Measurements from ENCODE around the gene AQP4. TPM values are rescaled to one million over a fixed set of nuclear protein-coding genes. Genes with fewer than 3 reads are reported as not detected.
A peak's percentile ranks its signal among the peaks of the same experiment; 100 is the strongest.

AQP4 gene
- total RNA-seq, 1 donor from 2014 or later: 345 TPM

DNA sequence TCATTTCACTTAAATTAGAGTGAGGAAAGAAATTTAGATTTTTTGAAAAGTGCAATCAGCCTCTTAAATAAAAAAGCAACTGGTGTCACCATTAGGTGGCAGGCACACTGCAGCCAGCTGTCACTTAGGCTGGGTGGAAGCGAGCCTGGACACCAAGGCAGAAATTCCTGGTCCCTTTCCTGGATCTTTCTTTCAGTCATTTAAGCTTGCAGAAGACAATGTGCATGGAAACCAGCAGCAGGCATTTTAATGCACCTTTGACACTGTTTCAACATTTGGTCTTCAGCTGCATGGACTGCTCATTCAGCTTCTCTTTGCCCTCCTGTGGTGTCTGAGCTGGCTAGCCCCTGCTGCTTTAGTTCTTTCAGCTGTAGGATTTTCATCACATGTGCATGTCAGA is 61.0 kb downstream of the AQP4 start:
- no peak for DNase-seq
- no peaks in the 10 kb centered on the region for H3K4me1 ChIP-seq
- H3K4me3 ChIP-seq: no peak overlapping the region
- no peak overlapping the region for H3K27ac ChIP-seq
- TF ChIP-seq, protein P1, sequence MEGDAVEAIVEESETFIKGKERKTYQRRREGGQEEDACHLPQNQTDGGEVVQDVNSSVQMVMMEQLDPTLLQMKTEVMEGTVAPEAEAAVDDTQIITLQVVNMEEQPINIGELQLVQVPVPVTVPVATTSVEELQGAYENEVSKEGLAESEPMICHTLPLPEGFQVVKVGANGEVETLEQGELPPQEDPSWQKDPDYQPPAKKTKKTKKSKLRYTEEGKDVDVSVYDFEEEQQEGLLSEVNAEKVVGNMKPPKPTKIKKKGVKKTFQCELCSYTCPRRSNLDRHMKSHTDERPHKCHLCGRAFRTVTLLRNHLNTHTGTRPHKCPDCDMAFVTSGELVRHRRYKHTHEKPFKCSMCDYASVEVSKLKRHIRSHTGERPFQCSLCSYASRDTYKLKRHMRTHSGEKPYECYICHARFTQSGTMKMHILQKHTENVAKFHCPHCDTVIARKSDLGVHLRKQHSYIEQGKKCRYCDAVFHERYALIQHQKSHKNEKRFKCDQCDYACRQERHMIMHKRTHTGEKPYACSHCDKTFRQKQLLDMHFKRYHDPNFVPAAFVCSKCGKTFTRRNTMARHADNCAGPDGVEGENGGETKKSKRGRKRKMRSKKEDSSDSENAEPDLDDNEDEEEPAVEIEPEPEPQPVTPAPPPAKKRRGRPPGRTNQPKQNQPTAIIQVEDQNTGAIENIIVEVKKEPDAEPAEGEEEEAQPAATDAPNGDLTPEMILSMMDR (IDR thresholded peaks at IDR 0.05): peak; percentile 37
- no peaks in the 10 kb centered on the region for H3K36me3 ChIP-seq
- intact Hi-C loops (cut with DNase I): no loop called here
- peak; percentile 62 for ATAC-seq
- H3K9me3 ChIP-seq: no peaks in the 10 kb centered on the region
- no peaks in the 10 kb centered on the region for H3K27me3 ChIP-seq

- ATAC-seq (no peak), DNase-seq (no peak)
- Histone ChIP-seq H3K4me3 (no peak overlapping the region), H3K36me3 (no peaks in the 10 kb centered on the region), H3K9me3 (no peaks in the 10 kb centered on the region), H3K27me3 (no peaks in the 10 kb centered on the region), H3K27ac (no peak overlapping the region), H3K4me1 (no peaks in the 10 kb centered on the region)
- intact Hi-C loops (cut with DNase I): no loop called here
- TF ChIP-seq, protein P1 (IDR thresholded peaks at IDR 0.05): peak; percentile 9
These were observed 61.9 kb downstream of the AQP4 start for GRCh38 chr18:26803643-26804042.

DNA sequence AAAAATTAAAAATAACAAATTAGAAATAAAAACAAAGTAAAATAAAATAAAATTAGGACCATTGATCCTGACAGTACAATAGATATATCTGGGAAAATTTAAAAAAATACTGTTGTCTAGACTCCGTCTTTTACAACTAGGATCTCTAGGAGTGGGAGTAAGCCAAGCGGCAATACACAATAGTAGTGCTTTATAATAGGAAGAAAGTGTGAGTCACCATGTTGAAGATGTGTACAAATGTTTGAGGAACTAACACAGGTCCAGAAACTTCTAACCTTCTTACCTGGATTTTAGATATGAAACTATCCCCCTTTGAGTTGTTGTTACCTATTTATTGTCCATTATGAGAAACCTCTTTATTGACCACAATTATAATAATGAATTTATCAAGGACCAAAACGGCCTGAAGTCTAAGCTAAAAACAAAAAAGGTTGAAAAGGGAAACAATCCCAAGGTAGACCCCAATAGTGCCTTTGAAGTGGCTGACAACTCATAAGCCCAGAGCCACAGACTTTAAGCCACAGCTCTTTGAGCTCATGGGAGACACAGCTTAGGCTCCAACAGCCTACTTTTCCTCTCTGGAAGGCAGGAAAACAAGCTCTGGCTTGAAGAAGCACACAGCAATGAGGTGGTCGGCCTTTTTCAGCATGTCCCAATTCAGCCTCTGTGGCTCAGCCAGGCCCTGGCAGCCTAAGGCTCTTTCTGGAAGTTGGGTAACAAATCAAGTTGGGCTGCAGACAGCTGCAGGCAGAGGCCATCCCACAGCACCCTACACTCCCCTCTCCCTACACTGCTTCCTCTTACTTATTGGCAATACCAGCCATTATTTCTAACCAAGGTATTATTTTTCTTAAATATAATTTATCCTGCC is 62.9 kb downstream of the AQP4 start:
- peak; percentile 41 for ATAC-seq
- H3K36me3 ChIP-seq: no peaks in the 10 kb centered on the region
- TF ChIP-seq, protein P1 (IDR thresholded peaks at IDR 0.05): no peak
- H3K27me3 ChIP-seq: no peaks in the 10 kb centered on the region
- no peaks in the 10 kb centered on the region for H3K4me1 ChIP-seq
- intact Hi-C loops (cut with DNase I): no loop called here
- no peak for DNase-seq
- H3K4me3 ChIP-seq: no peak overlapping the region
- no peak overlapping the region for H3K27ac ChIP-seq
- no peaks in the 10 kb centered on the region for H3K9me3 ChIP-seq

Measured in upper lobe of right lung (tissue), 1 donor.